Measurements from ENCODE around the gene ASCL5.

GRCh38 chr1:201163707-201164106 is 36.7 kb upstream of the ASCL5 start:
- TF ChIP-seq CTCF (conservative IDR thresholded peaks at IDR 0.05 in 1 of 2, IDR thresholded peaks at IDR 0.05 in 1 of 2; ENCODE audit: extremely low read depth in 1 of 2, insufficient read depth in 1 of 2, low read depth in 1 of 2, low read length in 2 of 2) = no peak
- no peak for TF ChIP-seq EZH2 (IDR thresholded peaks at IDR 0.05; ENCODE audit: borderline replicate concordance, low read length)

Data from mammary epithelial cell (primary cell).